Stimulated activated CD4-positive, alpha-beta T cell treated with anti-CD3 and anti-CD28 coated beads, Interleukin-4, amount 100 ng/mL, for 24 hours (primary cell): ENCODE results near the gene MYO1C.
"Not testable (repeated sequence)": the region's sequence is repeated elsewhere in the genome, so short reads cannot be mapped to it uniquely, and the experiment has no call there.

Source experiments
- DNase-seq: peaks from one replicate; pipeline ENCODE4 v3.0.0-alpha.2; 2020

MYO1C gene

DNA sequence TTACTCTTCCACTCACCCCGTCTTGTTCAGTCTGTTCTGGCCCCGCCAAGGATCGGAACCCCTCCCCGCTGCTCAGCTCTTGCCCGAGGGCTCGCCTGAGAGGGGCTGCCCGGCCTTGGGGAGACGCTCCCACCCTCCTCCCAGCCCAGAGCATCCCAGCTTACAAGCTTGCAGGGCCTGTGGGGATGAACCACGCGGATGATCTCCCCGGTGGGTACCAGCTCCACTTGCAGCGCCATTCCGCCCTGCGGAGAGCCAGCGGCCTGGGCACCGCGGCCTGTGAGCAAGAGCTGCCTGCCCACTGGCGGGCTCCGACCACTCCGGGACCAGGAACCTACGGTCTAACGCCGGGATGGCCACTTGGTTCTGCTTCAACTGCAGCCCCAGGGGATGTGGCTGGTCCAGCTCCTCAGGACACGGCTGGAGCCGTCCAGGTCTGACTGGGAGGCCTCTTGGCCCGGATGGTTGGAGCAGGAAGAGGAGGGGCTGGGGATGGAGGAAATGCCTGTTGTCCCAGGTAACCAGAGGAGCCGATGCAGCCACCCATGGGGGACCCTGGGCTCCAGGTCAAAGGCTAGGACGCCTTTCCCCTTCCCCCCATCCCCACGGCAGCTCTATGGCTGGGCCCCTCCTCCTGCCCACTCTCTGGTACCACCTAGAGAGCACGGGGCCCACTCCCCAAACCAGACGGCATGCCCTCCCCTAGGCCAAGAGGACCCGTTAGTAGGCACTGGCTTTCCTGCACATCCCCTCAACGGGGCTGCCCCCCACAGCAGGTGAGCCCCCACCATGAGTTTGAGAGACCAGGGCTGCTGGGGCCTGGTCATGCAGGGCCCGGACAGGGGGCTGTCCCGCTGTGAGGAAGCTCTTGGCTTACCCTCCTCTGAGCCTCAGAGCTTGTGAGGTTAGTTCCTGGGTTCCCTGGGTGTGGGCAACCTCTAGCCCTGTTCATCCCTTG is at the start of gene MYO1C:
Gene MYO1C, minus strand, starts transcription at position 438 of the 958 bp plus-strand sequence. Its CDS starts 199 bp downstream, at position 239.
- DNase-seq, result no peak

- no peak for DNase-seq
Measured at GRCh38 chr17:1541367-1541904, 49.0 kb upstream of the MYO1C start.

GRCh38 chr17:1539811-1540210 is 47.3 kb upstream of the MYO1C start:
- DNase-seq, result no peak

GRCh38 chr17:1535737-1536136 is 43.3 kb upstream of the MYO1C start:
- DNase-seq, result no peak

DNA sequence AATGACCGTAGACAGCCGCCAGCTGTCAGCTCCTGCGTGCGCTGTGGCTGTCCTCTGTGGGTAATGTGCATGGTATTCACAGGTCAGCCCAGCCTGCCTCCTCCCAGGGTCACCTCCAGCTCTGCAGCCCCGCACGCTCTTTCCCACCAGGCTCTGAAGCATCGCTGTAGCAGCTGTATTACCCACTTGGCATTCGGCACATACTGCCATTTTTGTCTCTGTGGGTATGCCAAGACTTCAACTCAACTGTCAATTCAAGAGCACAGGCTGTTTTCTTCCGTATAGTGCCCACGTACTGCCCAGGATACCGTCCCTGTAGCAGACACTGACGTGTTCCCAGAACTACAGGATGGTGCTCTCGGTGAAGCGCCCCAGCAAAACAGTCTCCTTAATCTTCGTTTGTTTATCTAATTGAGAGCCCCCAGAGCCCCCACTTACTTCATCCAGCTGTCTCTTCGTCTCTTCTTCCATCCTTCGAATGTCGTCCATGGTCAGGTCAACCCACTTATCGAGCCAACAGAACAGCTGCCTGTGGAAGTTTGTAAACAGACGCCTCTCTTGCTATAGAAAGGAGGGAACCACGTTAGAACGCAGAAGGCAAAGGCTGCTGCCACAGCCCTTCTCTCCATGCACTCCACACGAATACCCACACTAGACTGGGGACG is 41.3 kb upstream of the MYO1C start:
- no peak for DNase-seq

DNA sequence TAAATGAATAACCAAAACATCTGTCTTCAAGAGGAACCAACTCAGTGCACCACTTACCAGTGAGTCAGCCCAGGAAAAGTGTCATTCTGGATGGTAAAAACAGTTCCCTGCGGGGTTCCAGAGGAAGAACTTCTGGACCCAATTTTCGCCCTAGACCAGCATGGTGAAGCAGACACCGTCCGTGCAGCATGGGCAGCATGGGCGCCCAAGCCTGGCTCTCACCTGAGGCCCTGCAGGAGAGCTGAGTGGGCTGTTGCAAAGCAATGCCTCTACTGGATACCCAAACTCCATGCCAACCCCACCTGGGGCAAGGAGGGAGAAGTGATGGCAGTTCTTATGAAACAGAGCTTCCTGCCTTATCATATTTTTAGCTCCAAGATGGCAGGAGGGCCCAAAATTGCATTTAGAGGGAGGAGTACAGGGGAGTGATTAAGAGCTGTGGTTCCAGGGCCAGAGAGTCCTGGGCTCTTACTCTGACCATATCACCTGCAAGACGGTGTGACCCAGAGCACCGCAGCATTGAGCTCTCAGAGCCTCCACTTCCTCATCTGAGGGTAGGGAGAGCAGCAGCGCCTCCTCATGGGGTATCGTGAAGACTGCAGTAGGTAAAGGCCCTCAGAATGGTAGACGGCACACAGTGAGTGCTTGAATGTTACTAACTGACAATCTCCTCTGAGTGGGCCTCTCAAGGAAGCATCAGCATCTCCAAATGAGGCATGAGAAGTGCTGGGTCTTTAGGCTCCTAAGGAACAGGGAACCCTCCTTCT is 40.5 kb upstream of the MYO1C start:
- DNase-seq, result peak; percentile 42

GRCh38 chr17:1529863-1530262 is 37.4 kb upstream of the MYO1C start:
- DNase-seq, result no peak

GRCh38 chr17:1526876-1527275 is 34.4 kb upstream of the MYO1C start:
- not testable (repeated sequence) for DNase-seq

DNA sequence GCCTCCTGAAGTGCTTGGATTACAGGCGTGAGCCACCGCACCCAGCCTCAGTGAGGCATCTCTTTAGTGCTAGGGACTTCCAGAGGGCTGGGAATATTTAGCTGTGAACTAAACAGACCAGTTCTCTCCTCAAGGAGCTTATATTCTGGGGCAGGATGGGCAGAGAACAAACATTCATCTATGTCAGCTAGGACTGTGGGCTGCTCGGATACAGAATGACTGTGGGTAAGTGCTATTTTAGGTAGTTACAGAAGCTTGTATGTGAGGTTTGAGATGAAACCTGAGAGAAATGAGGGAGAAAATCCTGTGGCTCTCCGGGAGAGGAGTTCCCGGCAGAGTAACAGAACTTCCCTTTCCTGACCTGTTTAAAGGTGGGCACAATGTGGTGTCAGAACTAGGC is 30.1 kb upstream of the MYO1C start:
- no peak for DNase-seq

DNA sequence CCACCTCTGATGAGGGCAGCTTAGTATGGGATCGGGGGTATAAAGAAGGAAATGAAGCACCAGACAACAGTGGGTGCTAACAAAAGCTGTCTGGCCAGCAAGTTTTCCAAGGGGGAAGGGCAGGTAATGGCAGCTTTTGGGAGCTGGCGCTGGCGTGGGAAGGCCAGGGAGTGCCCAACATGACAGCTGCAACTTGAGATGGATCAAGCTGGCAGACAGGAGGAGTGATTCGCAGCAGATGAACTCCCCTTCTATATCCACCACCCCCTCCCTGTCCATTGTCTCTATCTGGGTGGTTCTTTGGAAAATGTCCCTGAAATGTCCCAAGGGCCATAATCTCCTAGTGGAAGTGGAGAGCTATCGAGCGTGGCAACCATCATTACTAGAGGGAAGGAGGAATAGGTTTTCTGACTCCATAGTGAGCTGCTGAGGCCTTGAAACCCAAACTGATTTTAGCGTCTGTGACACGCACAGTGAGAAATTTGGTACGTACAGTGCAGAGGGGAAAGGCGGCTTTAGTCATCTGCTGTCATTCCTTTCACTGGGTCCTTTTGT is 28.7 kb upstream of the MYO1C start:
- DNase-seq, result no peak

DNA sequence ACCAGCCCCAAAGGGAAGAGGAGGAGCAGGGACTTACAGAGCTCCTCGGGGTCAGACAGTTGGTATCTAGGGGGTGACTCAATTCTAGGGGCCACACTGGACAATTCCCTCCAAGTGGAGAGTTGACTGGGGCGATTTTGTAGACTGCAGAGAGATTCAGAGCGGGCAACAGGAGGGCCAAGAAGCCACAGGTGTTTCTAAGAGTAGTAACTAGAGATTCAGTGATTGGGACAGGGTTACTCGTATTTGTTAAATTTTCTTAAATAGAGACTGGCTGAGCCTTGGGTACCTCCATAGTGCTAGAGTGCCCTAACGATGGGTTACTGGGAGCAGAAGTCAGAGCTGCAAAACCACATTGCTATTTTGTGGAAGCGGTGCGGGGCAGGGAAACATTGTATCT is 27.2 kb upstream of the MYO1C start:
- DNase-seq, result no peak

DNA sequence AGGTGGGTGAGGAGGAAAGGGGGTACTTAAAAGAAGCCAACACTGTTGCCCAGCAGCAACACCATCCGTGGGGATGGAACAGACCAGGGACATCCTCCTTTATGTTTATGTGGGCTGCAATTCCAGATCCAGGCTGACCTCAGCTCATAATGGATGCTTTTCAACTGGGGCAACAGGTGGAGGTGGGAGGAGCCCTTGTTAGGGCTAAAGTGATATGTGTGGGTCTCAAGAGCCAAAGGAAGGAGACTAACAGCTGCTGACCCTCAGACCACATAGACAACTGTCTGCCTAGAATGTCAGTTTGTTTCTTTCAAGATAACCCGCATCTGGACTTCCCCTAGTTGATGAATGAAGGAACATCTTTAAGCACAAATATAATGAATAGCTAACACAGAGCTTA is 25.9 kb upstream of the MYO1C start:
- DNase-seq, result no peak

DNA sequence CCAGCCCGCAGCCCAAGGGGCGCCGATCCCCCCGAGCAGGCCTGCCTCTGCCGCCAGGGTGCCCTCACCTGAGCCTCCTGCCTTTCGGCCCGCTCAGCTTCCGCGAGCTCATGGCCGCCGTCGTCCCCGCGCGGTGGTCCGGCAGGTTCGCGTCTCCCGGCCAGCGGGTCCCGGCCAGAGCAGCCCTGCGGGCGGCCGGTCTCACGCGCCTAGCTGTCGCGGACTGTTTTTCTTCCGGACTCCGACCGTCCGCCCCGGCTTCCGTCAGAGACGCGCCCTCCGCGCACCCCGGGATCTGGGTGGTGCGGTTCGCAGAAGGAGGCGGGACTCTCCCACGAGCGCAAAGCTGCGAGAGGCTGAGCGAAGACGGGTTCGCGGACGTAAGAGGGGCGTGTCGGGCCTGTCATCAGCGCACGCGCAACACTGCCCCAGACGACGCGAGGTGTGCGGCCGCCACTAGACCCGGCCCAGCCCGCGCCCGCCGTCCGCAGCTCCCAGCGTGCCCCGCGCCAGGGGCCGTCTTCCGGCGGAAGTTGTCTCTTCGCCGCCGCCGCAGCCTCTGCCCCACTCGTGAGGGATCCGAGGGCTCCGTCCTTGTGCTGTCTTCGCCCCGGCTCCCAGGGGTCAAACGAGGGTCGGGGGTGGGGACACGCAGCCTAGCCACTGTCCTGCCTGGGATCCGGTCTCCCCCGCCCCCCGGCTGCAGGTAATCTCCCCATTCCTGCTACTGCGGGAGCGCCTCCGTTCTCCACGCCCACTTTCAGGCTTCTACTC is 24.1 kb upstream of the MYO1C start, which contains the start of gene INPP5K:
Gene INPP5K, minus strand, starts transcription at position 225 of the 774 bp plus-strand sequence. Its CDS starts 113 bp downstream, at position 112.
- peak; percentile 98 for DNase-seq

DNA sequence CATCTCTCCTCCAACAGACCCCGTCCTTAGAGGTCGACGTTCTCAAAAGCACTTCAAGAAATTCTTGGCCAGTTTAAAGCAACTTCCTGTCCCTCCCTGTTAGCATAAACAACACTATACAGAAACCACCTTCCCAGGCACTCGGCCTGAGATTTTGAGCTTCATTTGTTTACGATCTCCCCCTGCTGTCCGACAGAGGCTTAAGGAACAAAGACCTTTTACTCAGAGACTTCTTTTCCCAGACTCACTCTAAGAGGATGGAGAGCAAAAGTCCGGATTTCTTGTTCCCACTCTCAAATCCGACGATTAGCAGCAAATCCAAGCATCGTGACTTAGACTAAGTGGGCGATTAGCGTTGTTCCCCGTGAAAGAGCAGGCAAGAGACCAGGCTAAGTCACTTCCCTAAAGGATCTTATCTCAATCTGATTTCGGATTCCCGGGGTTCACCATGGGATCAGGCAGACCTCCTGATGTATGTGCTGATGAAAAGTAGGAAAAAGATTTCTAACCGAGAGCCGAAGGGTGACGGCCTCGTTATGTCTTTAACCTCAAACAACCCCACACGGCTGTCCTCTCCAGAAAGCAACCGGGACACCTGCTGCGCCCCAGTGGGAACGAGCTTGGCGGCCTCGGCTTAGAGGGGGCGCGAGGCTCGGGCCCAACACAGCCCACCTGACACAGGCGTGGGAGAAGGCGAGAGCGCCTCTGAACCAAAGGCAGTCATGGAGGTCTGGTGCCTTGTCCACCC is 23.3 kb upstream of the MYO1C start:
- peak; percentile 60 for DNase-seq

DNA sequence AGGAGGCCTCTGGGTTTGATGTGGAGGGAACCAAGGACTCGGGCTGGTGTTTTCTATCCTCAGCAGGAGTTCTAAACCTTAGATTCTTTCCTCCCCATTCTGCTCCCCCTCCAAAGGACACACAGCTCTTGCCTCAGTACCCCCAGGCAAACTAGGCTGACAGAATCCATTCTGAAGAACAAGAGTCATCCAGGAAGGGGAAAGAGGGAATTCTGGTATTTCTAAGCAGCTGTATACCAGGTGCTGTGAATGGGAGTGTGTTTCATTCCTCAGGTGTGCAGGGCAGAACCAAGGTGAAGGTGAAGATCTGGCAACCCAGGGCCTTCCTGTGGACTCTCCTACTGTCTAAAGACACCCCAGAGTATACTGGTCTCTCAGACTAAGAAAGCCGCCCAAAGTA is 19.9 kb upstream of the MYO1C start:
- no peak for DNase-seq

DNA sequence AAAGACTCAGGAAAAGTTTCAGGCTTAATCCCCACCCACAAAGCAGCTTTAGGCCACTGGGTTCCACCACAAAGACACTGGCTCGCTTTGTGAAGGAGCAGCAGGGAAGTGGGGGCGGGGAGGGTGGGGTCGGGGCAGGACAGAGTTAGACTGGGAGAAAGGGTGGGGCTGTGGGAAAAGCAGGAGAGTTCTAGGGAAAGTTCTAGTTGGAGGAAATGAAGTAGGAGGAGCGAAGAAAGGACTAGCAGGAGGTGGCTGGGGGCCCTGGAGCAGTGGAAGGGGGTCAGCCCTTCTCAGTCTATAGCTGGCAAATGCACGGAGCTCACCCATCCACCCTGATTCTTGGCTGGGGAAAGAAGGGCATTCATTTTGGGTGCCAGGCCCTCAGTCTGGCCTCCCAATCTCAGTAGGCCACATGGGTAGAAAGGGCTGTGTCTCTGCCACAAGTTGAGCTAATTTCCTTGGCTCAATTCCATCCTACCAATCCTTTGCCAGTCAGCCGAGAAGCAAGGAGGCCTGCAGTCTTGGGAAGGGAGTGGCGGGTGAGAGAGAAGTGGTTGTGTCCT is 19.4 kb upstream of the MYO1C start:
- DNase-seq, result no peak

DNA sequence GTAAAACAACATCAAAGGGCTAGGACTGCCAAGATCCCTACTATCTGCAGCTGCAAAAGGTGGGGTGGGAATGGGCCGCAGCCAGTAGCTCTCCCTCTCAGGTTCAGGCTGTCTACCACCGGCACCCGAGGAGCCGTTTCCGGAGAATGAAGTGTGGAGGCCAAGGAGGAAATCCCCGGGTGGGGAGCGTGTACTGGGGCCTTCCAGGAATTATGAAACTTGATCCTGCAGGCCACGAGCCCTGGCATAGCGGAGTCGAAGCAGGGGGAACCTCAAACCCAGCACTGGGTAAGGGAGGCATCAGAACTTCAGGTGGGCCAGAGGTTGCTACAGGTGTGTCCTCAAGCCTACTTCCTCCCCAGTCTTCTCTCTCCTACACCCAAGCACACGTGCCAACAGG is 18.8 kb upstream of the MYO1C start:
- DNase-seq, result no peak

- DNase-seq, result no peak
Measured at GRCh38 chr17:1509290-1509881, 16.9 kb upstream of the MYO1C start.

DNA sequence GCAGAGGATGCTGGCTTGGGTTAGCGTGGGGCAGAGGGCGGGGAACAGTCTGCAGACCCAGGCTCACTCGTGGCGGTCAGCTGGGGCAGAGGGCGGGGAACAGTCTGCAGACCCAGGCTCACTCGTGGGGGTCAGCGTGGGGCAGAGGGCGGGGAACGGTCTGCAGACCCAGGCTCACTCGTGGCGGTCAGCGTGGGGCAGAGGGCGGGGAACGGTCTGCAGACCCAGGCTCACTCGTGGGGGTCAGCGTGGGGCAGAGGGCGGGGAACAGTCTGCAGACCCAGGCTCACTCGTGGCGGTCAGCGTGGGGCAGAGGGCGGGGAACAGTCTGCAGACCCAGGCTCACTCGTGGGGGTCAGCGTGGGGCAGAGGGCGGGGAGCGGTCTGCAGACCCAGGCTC is 16.2 kb upstream of the MYO1C start:
- not testable (repeated sequence) for DNase-seq

DNA sequence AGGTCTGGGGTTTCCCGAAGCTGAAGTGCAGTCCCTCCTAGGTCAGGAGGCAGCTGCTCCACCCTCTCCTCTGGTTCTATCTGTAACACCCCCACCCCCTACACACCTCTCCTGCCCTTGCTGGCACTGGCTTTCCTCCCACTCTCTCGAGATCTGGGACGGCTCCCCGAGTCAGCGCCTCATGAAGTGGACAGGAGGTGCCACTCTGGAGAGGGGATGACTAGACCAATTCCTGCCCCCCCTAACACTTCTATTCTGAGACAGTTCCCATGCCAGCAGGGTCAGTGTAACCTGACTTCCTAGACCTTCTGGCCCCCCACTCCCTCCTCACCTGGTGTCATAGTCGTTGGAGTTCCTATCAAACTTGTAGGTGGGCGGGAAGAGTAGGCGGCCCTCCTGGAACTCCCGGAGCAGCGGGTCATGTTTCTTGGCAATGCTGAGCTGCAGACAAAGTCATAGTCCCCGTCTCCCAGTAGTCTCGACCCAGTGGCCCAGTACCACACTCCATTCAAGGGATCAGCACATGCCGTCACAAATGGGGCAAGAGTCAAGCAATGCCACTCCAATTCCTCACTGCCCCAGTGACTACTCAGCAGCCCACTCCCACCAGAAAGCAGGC is 14.3 kb upstream of the MYO1C start:
- no peak for DNase-seq
